Renal cortical epithelial cell (primary cell): ENCODE results near the gene PRKAR1B. TPM values are rescaled to one million over a fixed set of nuclear protein-coding genes. Genes with fewer than 3 reads are reported as not detected.
A peak's percentile ranks its signal among the peaks of the same experiment; 100 is the strongest.
"Not testable (repeated sequence)": the region's sequence is repeated elsewhere in the genome, so short reads cannot be mapped to it uniquely, and the experiment has no call there.

Experiments
- DNase-seq: peaks from one replicate; pipeline ENCODE4 v3.0.0-alpha.2; 2011; ENCODE audit warnings: low read depth
- total RNA-seq: library from RNA; depleted of rRNA; stranded (reverse); fragments of >200 nt; gene quantifications from 2 replicates; pipeline ENCODE4 v1.2.3, GENCODE V29; 2014

The PRKAR1B gene
- total RNA-seq, 1 donor from 2014 or later: 35.7 TPM

DNA sequence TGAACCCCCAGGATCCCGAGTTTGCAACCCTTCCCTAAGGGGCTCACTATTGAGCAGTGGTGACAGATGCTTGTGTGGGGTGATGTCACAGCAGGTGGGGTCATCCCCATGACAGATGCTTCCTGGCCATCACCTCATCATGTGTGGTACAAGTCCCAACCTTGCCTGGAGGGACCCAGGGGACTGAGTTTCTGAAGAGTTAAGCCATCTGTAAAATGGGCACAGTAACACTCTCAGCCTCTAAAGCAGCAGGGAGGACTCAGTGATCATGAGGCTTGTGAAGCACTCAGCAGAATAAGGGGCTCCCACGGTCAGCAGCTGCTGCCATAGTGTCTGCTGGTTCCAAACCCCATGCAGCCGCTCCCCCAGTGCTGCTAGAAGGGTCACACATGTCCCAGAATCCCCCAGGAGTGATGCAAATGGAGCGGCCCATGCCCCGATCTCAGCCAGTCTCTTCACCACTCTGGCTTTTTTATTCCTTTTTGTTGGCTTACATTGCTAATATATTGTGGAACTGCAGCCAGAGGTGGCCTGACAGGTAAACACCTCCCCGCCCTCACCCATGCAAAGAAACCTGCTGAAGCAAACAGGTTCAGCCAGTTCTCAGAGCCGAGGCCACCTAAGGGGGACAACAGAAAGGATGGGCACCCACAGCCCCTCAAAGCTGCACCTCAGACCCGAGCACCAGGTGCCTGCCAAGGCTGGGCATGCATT is 105.4 kb downstream of the PRKAR1B start:
- DNase-seq: no peak

DNA sequence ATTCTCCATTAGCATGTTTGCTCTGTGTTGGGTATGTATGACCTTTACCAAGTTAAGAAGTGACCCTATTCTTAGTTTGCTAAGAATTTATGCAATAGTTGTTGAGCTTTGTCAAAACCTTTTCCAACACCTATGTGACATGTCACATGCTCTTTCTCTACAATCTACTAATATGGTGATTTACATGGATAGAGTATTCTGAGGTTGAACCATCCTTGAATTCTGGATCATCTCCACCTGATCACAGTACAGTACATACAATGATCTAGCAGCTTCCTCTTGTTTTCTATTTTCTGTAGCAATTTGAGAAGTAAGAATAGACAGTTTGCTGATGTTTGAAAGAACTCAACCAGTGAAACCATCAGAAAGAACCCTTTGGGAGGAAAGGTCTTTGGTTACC is 106.2 kb downstream of the PRKAR1B start:
- DNase-seq: no peak

GRCh38 chr7:620056-620455 is 107.0 kb downstream of the PRKAR1B start:
- DNase-seq: peak; percentile 38

DNA sequence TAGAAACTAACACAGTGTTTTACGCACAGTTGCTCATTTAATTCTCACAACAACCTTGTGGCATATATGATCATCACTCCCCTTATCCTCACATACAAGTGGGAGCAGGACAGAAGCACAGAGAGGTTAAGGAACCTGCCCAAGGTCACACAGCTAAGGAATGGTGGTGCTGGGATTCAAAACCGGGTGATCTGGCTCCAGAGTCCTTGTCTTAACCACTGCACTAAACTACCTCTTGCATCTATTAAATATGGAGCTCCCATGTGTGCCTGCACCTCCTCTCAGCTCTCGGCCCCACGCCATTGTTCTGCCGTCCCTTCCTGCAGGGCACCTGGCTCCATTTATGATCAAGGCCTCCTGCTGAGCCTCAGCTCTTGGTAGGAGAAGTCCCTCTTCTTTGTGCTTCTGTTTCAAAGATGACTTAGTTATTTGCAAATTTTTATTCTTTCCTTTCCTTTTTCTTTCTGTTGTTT is 107.7 kb downstream of the PRKAR1B start:
- DNase-seq: no peak

- no peak for DNase-seq
Observed at GRCh38 chr7:618539-619367, 108.3 kb downstream of the PRKAR1B start.

GRCh38 chr7:617614-618538 is 109.2 kb downstream of the PRKAR1B start:
- no peak for DNase-seq

DNA sequence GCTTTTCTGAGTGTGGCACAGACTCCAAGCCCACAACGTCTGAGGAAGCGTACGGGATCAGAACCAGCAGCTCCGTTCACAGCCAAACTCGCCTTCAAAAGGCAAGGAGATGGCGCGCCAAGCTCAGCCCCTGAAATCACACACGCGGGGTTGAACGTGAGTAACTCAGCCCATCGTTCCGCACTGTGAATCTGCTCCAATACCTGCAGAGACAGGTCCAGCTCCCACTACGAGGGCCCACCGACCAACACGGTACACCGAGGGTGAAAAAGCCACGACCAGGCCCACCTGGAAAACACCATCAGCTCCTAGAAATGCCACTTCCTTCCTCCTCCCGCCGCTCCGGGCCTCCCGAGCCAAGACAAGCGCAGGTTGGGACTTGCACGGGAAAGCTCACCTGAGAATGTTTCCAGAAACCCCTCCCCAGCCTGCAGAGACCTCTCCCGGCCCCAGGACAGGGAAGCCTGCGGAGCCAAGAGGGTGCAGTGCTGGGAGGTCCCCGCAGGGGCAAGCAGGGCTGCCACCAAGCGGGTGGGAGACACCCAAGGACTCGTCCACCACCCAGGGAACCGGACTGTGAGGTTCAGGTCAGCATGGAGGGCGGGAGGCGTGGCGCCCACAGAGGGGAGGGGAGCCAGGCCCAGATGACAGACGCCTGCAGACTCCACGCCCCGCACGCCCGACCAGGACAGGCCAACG is 113.5 kb downstream of the PRKAR1B start:
- DNase-seq: no peak

DNA sequence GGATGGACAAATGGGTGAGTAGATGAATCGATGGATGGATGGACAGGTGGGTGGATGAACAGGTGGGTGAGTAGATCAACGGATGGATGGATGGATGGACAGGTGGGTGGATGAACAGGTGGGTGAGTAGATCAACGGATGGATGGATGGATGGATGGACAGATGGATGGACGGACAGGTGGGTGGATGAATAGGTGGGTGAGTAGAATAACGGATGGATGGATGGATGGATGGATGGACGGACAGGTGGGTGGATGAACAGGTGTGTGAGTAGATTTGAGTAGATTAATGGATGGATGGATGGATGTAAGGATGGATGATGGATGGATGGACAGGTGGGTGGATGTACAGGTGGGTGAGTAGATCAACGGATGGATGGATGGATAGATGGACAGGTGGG is 115.2 kb downstream of the PRKAR1B start:
- DNase-seq: not testable (repeated sequence)

DNA sequence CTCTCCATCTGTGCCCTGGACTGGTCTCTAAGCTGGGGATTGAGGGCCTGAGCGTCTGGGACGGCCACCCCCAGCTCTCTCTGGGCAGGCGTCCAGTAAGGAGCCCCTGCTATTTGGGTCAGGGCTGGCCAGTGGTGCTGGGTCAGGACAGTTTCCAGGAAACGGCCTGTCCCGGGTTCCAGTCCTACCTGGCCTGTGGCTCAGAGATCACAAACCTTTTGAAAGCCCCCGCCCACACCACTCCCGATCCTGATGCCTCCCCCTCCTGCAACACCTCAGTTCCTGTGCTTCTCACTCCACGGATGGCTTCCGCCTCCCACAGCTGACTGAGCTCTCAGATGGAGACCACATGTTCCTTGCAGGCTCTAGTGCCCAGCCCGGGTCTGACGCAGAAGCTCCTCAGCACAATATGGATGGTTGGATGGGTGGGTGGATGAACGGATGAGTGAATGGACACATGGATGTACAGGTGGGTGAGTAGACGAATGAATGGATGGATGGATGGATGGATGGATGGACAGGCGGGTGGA is 115.7 kb downstream of the PRKAR1B start:
- no peak for DNase-seq

DNA sequence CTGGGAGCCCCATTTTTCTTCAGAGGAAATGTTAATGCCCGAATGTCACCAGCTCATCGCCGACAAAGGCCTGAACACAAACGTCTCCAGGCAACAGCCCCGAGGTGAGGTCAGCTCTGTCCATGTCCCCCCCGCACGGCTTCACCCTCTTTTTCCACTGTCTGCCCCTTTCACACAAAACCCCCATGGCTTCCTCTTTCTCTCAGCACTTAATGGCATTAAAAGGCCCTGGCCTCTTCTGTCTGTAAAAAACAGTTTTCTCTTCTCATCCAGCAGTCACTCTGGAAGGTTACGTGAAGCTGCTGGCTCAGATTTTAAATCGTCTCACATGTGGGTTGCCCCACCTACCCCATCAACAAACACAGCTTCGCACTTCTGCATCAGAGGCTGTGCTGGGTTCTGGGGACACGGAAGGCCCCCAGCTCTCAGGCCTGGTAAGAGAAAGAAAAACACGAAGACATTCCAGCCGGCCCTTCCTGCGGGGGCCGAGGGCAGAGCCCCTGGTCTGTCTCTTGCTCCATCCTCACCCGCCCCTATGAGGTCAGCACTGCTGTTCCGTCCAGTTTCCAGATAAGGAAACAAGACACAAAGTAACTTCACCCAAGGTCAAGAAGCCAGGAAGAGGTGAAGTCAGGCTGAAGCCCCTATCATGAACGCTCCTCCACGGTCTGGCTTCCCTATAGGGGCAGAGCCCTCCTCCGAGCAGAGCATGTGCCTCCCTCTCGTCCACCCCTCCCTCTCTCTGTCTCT is 116.4 kb downstream of the PRKAR1B start:
- no peak for DNase-seq

- no peak for DNase-seq
Observed at GRCh38 chr7:610141-610530, 116.9 kb downstream of the PRKAR1B start.

DNA sequence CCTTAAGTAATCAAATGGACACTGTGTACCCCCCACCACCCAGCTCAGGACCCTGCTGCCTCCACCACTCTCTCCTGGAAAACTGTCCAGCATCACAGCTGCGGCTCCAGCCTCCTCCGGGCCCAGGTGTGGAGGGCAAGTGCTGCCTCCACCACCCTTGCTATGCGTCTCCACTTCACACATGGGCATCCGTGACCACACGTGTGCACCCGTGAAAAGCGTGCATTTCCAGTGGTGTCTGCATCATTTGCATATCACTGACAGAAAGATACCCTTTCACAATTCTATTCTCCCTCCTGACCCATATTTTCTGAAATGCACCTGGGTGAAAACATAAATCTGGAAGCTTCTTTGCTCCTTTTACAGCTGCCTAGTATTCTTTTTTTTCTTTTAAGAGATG is 117.7 kb downstream of the PRKAR1B start:
- DNase-seq: no peak

GRCh38 chr7:608954-609353 is 118.1 kb downstream of the PRKAR1B start:
- DNase-seq: no peak

DNA sequence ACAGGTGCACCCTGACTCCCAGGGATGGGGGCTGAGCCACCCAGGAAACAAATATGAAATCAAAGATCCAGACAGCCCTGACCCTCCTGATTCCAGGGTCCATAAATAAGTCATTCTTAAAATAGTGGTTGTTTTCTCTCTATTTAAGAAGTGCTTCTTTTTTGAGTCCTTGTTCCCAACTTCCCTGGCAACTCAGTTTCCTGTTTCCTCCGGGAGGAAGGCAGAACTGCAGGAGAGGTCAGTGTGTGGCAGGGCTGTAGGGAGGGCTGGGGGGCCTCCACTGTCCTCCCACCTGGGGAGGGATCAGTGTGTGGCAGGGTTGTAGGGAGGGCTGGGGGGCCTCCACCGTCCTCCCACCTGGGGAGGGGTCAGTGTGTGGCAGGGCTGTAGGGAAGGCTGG is 118.7 kb downstream of the PRKAR1B start:
- no peak for DNase-seq

- DNase-seq: no peak
Observed at GRCh38 chr7:607938-608337, 119.1 kb downstream of the PRKAR1B start.

- DNase-seq: no peak
Observed at GRCh38 chr7:605661-606450, 121.2 kb downstream of the PRKAR1B start.

DNA sequence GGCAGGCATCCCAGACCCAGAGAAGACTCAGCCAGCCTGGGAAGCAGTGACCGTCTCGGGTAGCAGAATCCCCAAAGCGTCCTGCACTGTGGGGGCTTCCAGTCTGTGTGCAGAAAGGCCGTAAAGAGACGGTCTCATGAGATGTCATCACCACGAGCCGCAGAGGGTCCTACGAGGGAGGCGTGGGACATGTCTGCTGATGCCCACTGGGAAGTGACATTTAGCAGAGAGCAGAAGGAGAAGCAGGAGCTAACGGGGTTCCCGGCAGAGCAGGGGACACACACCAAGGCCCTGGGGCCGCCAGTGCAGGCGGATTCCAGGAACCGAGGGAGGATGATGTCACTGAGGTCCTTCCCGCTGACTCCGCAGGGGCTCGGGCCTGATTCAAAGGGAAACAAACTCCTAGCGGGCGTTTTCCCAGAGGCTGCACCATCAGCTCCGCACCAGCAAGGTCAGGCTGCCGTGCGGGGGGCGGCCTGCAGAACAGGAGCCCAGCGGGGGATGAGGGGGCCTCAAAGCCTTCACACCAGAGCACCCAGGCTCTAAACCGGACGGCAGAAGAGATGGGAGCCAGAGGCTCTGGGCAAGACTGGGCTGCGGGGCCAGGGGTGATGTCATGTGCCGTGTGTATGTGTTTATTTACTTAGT is 122.1 kb downstream of the PRKAR1B start:
- no peak for DNase-seq

DNA sequence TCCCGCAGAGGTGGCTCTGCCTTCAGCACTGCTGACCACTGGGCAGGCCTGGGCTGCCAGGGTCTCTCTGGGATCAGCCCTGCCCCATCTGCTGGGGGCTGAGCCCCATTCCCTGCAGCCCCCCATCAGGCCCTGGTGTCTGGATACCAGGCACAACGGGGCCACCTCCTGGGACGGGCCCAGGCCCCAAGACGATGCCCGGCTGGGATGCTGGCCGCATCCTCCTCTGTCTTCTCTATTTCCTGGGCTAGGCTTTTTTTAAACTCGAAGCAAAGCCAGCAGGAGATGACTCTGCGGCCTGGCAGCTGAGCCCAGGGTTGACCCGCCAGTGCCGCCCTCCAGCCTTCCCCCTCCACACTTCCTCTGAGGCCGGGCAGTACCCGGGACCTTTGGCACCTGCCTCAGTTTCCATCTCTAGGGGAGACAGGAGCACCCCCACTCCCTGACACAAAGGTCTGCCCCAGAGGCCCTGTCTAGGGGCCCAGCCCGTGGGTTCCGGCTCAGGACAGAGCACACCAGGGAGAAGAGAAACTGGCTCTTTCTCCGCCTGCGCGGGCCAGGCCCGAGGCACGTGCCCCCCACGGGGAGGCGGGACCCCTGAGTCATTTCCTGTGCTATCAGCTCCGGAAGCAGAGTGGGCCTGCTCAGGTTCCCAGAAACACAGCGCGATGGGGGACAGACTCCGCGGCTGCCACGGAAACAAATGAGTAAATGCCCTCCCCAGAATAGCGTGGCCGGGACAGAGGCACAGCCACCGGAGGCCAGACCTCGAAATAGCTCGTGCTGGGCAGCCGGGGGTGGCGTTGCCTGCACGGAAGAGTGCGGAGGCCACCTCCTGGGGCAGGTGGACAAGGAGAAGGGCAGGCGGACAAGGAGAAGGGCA is 122.8 kb downstream of the PRKAR1B start:
- DNase-seq: no peak
